ENCODE measurements around the gene EEPD1.

Gene EEPD1

GRCh38 chr7:36265680-36266079, 112.6 kb downstream of the EEPD1 start:
- no peak overlapping the region for H3K4me3 ChIP-seq (ENCODE audit: low read depth, low read length)
- DNase-seq (ENCODE audit: low read depth) = no peak
- TF ChIP-seq, protein P1, sequence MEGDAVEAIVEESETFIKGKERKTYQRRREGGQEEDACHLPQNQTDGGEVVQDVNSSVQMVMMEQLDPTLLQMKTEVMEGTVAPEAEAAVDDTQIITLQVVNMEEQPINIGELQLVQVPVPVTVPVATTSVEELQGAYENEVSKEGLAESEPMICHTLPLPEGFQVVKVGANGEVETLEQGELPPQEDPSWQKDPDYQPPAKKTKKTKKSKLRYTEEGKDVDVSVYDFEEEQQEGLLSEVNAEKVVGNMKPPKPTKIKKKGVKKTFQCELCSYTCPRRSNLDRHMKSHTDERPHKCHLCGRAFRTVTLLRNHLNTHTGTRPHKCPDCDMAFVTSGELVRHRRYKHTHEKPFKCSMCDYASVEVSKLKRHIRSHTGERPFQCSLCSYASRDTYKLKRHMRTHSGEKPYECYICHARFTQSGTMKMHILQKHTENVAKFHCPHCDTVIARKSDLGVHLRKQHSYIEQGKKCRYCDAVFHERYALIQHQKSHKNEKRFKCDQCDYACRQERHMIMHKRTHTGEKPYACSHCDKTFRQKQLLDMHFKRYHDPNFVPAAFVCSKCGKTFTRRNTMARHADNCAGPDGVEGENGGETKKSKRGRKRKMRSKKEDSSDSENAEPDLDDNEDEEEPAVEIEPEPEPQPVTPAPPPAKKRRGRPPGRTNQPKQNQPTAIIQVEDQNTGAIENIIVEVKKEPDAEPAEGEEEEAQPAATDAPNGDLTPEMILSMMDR (IDR thresholded peaks at IDR 0.05; ENCODE audit: low read depth, low read length, missing control alignments) = no peak

DNA sequence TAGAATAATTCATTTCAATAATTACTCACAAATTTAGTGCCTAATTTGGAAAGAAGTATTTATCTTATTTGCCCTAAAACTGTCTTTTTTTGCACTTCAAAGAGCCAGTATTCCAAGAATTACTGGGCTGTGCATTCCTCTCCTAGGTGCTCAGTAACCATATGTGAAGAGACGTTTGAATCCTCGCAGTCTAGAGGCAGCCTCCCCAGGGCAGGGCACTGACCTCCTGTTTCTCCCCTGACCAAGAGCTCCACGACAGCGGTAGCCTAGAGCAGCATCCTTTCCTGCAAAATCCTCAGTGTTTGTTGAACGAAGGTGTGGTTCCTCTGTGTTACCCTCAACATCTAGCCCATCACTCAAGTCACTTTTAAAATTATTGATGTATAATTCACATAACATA, 113.1 kb downstream of the EEPD1 start:
- TF ChIP-seq, protein P1 (IDR thresholded peaks at IDR 0.05; ENCODE audit: low read depth, low read length, missing control alignments) = no peak
- H3K4me3 ChIP-seq (ENCODE audit: low read depth, low read length) = no peak overlapping the region
- DNase-seq (ENCODE audit: low read depth) = no peak

- no peak for DNase-seq (ENCODE audit: low read depth)
Observed at GRCh38 chr7:36266683-36267082, 113.6 kb downstream of the EEPD1 start.

DNA sequence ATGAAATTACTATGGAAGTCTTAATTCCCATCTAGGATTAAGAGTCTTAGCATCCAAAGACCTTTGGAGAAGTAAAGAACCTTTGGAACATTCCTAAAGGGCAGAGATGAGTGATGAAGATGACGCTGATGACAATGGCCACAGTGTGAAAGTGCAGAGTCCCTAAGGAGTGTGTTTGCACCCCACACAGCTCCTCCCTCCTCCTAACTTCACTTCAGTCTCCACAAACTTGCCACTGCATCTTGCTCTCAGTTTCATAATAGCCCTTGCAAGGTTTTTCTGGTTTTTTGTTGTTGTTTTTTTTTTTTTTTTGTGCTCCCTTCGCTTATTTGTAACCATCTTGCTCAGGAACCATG, 119.1 kb downstream of the EEPD1 start:
- no peak for DNase-seq (ENCODE audit: low read depth)
- no peak overlapping the region for H3K4me3 ChIP-seq (ENCODE audit: low read depth, low read length)
- TF ChIP-seq, protein P1 (IDR thresholded peaks at IDR 0.05; ENCODE audit: low read depth, low read length, missing control alignments) = no peak

More at GRCh38 chr7:36266683-36267082, 113.6 kb downstream of the EEPD1 start:
- no peak overlapping the region for H3K4me3 ChIP-seq (ENCODE audit: low read depth, low read length)
- TF ChIP-seq, protein P1 (IDR thresholded peaks at IDR 0.05; ENCODE audit: low read depth, low read length, missing control alignments) = no peak

DNA sequence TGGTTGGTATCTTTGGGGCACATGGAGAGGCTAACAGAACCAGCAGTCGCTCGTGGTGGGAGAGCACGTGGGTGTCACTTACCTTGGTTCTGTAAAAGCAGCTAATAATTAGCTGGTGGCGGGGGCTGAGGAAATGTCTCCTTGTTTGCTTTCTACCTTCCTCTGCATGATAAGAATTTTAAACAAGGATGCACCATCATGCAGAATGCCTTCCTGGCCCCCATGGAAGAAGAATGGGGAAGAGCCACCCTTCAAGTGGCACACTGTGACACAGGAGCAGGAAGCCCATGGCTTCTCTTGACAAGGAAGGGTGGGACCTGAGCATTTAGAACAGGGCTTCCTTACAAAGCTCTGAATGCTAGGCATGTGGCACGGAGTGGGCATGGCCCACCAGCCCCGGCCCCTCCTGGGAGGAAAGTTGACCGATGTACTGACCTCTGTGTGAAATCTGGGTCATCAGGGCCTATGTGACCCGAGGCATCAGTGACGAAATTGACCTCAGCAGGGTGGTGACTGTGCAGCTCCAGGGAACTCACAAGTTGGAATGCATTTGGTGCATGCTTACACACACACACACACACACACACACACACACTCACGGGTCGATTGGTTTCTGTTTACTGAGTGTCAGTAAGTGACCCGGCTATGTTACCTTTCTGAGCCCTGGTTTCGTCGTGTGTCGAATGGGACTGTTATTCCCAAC, 119.7 kb downstream of the EEPD1 start:
- TF ChIP-seq, protein P1 (IDR thresholded peaks at IDR 0.05; ENCODE audit: low read depth, low read length, missing control alignments) = no peak
- no peak overlapping the region for H3K4me3 ChIP-seq (ENCODE audit: low read depth, low read length)

GRCh38 chr7:36273836-36274235, 120.8 kb downstream of the EEPD1 start:
- TF ChIP-seq, protein P1 (IDR thresholded peaks at IDR 0.05; ENCODE audit: low read depth, low read length, missing control alignments) = no peak
- no peak for DNase-seq (ENCODE audit: low read depth)
- no peak overlapping the region for H3K4me3 ChIP-seq (ENCODE audit: low read depth, low read length)

More for the DNA sequence above, 119.7 kb downstream of the EEPD1 start:
- DNase-seq (ENCODE audit: low read depth) = no peak

GRCh38 chr7:36275735-36276284, 122.8 kb downstream of the EEPD1 start:
- TF ChIP-seq, protein P1 (IDR thresholded peaks at IDR 0.05; ENCODE audit: low read depth, low read length, missing control alignments) = no peak
- H3K4me3 ChIP-seq (ENCODE audit: low read depth, low read length) = no peak overlapping the region
- DNase-seq (ENCODE audit: low read depth) = no peak

Data from GM12864 (cell line).